HepG2 (cell line): ENCODE measurements around the gene FBXO41. TPM values are rescaled to one million over a fixed set of nuclear protein-coding genes. Genes with fewer than 3 reads are reported as not detected.

ENCODE experiments used
- HBP1 ChIP-seq: IDR thresholded peaks from 2 replicates; pipeline ENCODE4 v1.6.1; 2016; ENCODE audit warnings: low read depth, control low read depth
- HNF1B ChIP-seq: sonication (generic); formaldehyde crosslinking; IDR thresholded peaks from 2 replicates; pipeline ENCODE4 v1.5.1; 2020; ENCODE audit warnings: mild to moderate bottlenecking, moderate library complexity, missing genetic modification reagents
- KLF15 ChIP-seq: sonication (generic); formaldehyde crosslinking; IDR thresholded peaks from 2 replicates; pipeline ENCODE4 v1.8.1; 2023; ENCODE audit warnings: borderline replicate concordance, mild to moderate bottlenecking, inconsistent platforms, missing genetic modification reagents, mixed read lengths
- RBM39 ChIP-seq: fragments of 200-400 bp; formaldehyde crosslinking; IDR thresholded peaks from one replicate; pipeline ENCODE4 v1.6.1; 2018; ENCODE audit warnings: antibody characterized with exemption, mild to moderate bottlenecking, low read depth, low read length; ENCODE audit not compliant: poor library complexity, severe bottlenecking
- SALL1 ChIP-seq: sonication (generic); formaldehyde crosslinking; IDR thresholded peaks from 2 replicates; pipeline ENCODE4 v1.8.0; 2022; ENCODE audit warnings: mild to moderate bottlenecking, missing genetic modification reagents
- SNAPC5 ChIP-seq: sonication (generic); formaldehyde crosslinking; IDR thresholded peaks from 2 replicates; pipeline ENCODE4 v1.8.1; 2023; ENCODE audit warnings: mild to moderate bottlenecking, missing genetic modification reagents, borderline replicate concordance
- TBX3 ChIP-seq: fragments of 450-650 bp; IDR thresholded peaks from 2 replicates; pipeline ENCODE4 v1.6.1; 2017; ENCODE audit warnings: antibody characterized with exemption, mild to moderate bottlenecking, inconsistent platforms, borderline replicate concordance
- ZBTB26 ChIP-seq: IDR thresholded peaks from 2 replicates; pipeline ENCODE4 v1.6.1; 2016; ENCODE audit warnings: missing compliant biosample characterization, missing genetic modification reagents, borderline replicate concordance
- ZNF121 ChIP-seq: sonication (generic); formaldehyde crosslinking; IDR thresholded peaks from 2 replicates; pipeline ENCODE4 v1.5.0; 2020; ENCODE audit warnings: mild to moderate bottlenecking, missing genetic modification reagents
- ZNF292 ChIP-seq: sonication (generic); formaldehyde crosslinking; IDR thresholded peaks from 2 replicates; pipeline ENCODE4 v1.8.1; 2022; ENCODE audit warnings: mild to moderate bottlenecking, low read depth, missing genetic modification reagents, borderline replicate concordance
- ZNF766 ChIP-seq: sonication (generic); formaldehyde crosslinking; IDR thresholded peaks from 2 replicates; pipeline ENCODE4 v1.5.0; 2020; ENCODE audit warnings: missing genetic modification reagents, borderline replicate concordance
- ZNF782 ChIP-seq: sonication (generic); formaldehyde crosslinking; IDR thresholded peaks from 2 replicates; pipeline ENCODE4 v1.4.0; 2020; ENCODE audit warnings: missing genetic modification reagents, mild to moderate bottlenecking, borderline replicate concordance
- polyA plus RNA-seq, 8 experiments: library from polyadenylated mRNA; depleted of rRNA in 3 of 8; stranded (reverse) in 7 of 8; unstranded in 1 of 8; fragments of >200 nt; fragmentation: Illumina TruSeq in 4 of 8; extraction: Trizol in 4 of 8; gene quantifications; 2 replicates each; pipeline versions ENCODE4 v1.2.1 to v1.2.3, GENCODE V29; 2011 to 2016; ENCODE audit warnings: low read depth in 4 of 8, missing spikeins in 1 of 8, mixed read lengths in 1 of 8; ENCODE audit not compliant: insufficient read depth in 1 of 8
- total RNA-seq, 5 experiments: library from RNA; depleted of rRNA; stranded (reverse); fragments of >200 nt; fragmentation: Illumina TruSeq; extraction: Trizol; gene quantifications; 2 replicates each; pipeline ENCODE4 v1.2.3, GENCODE V29; 2016; ENCODE audit warnings: low read depth in 1 of 5
- TF ChIP-seq, protein P1 (sequence below): sonication (generic); formaldehyde crosslinking; IDR thresholded peaks from 2 replicates; pipeline ENCODE4 v1.4.0; 2020; ENCODE audit warnings: mild to moderate bottlenecking, missing genetic modification reagents
- TF ChIP-seq, protein P2 (sequence below): sonication (generic); formaldehyde crosslinking; IDR thresholded peaks from 2 replicates; pipeline ENCODE4 v1.4.0; 2020; ENCODE audit warnings: missing genetic modification reagents, borderline replicate concordance

Gene FBXO41
- total and polyA plus RNA-seq, 2 of the 13 experiments (the other 11 are each of a cell fraction or from before 2014, with no cell fraction given) = 4.2 to 10.3 TPM

- TF ChIP-seq ZBTB26 (CRISPR knock-in tag) (0 out of 2 replicates have a peak, but pooled peaks have one; percentile 34), ZNF292 (CRISPR knock-in tag) (peak; percentile 45; the same call in 1 of the 2 replicates), RBM39 (no peak), ZNF766 (CRISPR knock-in tag) (no peak), ZNF121 (CRISPR knock-in tag) (no peak), SNAPC5 (CRISPR knock-in tag) (0 out of 2 replicates have a peak, but pooled peaks have one; percentile 43), SALL1 (CRISPR knock-in tag) (peak; percentile 41), TBX3 (no peak), ZNF782 (CRISPR knock-in tag) (0 out of 2 replicates have a peak, but pooled peaks have one; percentile 39), HBP1 (CRISPR knock-in tag) (no peak), HNF1B (0 out of 2 replicates have a peak, but pooled peaks have one; percentile 28), KLF15 (no peak)
- TF ChIP-seq, protein P1, sequence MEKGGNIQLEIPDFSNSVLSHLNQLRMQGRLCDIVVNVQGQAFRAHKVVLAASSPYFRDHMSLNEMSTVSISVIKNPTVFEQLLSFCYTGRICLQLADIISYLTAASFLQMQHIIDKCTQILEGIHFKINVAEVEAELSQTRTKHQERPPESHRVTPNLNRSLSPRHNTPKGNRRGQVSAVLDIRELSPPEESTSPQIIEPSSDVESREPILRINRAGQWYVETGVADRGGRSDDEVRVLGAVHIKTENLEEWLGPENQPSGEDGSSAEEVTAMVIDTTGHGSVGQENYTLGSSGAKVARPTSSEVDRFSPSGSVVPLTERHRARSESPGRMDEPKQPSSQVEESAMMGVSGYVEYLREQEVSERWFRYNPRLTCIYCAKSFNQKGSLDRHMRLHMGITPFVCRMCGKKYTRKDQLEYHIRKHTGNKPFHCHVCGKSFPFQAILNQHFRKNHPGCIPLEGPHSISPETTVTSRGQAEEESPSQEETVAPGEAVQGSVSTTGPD = no peak
- TF ChIP-seq, protein P2, sequence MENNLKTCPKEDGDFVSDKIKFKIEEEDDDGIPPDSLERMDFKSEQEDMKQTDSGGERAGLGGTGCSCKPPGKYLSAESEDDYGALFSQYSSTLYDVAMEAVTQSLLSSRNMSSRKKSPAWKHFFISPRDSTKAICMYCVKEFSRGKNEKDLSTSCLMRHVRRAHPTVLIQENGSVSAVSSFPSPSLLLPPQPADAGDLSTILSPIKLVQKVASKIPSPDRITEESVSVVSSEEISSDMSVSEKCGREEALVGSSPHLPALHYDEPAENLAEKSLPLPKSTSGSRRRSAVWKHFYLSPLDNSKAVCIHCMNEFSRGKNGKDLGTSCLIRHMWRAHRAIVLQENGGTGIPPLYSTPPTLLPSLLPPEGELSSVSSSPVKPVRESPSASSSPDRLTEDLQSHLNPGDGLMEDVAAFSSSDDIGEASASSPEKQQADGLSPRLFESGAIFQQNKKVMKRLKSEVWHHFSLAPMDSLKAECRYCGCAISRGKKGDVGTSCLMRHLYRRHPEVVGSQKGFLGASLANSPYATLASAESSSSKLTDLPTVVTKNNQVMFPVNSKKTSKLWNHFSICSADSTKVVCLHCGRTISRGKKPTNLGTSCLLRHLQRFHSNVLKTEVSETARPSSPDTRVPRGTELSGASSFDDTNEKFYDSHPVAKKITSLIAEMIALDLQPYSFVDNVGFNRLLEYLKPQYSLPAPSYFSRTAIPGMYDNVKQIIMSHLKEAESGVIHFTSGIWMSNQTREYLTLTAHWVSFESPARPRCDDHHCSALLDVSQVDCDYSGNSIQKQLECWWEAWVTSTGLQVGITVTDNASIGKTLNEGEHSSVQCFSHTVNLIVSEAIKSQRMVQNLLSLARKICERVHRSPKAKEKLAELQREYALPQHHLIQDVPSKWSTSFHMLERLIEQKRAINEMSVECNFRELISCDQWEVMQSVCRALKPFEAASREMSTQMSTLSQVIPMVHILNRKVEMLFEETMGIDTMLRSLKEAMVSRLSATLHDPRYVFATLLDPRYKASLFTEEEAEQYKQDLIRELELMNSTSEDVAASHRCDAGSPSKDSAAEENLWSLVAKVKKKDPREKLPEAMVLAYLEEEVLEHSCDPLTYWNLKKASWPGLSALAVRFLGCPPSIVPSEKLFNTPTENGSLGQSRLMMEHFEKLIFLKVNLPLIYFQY (CRISPR knock-in tag) = no peak
- TF ChIP-seq, all 625 proteins: peak for 11
Measured at GRCh38 chr2:73210019-73210418, 74.3 kb downstream of the FBXO41 start (continued).
